ES-I3 (cell line): ENCODE measurements around the gene TMEM225B.

Experiments
- H3K36me3 ChIP-seq: 2 replicates; pipeline ENCODE4 v1.6.1; 2013; ENCODE audit warnings: mild to moderate bottlenecking, low read length, control low read depth, moderate library complexity; ENCODE audit not compliant: insufficient read depth
- H3K4me1 ChIP-seq: 2 replicates; pipeline ENCODE4 v1.6.1; 2013; ENCODE audit warnings: mild to moderate bottlenecking, control low read depth, low read length; ENCODE audit not compliant: insufficient read depth
- H3K9ac ChIP-seq: 2 replicates; pipeline ENCODE4 v1.6.1; 2013; ENCODE audit warnings: low read depth, mild to moderate bottlenecking, low read length, moderate library complexity
- H3K9me3 ChIP-seq: 2 replicates; pipeline ENCODE4 v1.6.1; 2013; ENCODE audit warnings: mild to moderate bottlenecking, low read length, moderate library complexity; ENCODE audit not compliant: control insufficient read depth, insufficient read depth

Gene TMEM225B

DNA sequence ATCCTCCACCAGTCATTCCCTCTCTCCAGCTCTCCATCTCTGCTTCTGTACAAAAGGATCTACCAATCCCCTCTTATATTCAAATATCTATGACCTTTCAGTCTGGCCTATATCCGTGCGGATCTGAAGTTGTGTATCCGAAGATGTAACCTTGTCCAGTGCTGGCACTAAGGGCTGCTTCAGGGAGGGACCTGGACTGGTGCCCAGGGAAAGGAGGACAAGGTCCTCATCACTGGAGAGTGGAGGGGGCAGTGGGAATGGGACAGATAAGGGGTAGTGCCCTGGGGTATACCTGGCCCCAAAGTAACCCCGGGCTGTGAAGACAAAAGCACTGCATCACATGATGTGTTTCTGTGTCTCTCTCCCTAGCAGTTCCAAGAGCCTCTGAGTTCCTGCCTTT lies 1.8 kb downstream of the TMEM225B start:
- Histone ChIP-seq H3K36me3 (no peaks in the 10 kb centered on the region), H3K9ac (no peak overlapping the region), H3K9me3 (no peaks in the 10 kb centered on the region), H3K4me1 (no peaks in the 10 kb centered on the region)

DNA sequence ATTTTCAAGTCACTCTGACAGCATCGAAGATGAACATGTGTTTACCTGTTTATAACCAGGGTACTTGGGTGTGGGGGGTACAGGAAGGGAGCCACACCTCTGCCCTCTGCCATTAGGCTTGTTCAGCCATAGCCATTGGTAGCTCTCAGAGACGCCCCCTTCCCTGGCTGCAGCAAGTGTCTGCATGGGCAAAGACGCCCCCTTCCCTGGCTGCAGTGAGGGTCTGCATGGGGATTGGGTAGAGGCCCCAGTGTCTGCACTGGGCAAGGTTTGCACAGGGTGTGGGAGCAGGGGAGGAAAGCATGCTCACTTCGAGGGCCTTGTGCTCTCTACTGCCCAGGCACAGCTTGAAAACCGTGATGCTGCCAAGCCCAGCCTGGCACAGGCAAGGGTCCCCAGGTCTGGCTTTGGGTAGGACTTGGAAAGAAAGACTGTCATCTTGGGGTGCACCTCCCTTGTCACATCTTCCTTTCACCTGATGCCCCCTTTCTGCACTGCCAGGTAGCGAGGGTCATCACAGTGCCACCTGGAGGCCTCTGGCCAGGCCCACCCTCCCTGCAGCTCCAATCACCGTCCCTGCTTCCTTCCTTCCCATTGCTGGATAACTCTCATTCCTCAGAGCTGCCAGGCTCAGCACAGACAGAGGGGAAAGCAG lies 3.7 kb downstream of the TMEM225B start:
- Histone ChIP-seq H3K9me3 (no peaks in the 10 kb centered on the region), H3K9ac (no peak overlapping the region), H3K4me1 (no peaks in the 10 kb centered on the region), H3K36me3 (no peaks in the 10 kb centered on the region)

DNA sequence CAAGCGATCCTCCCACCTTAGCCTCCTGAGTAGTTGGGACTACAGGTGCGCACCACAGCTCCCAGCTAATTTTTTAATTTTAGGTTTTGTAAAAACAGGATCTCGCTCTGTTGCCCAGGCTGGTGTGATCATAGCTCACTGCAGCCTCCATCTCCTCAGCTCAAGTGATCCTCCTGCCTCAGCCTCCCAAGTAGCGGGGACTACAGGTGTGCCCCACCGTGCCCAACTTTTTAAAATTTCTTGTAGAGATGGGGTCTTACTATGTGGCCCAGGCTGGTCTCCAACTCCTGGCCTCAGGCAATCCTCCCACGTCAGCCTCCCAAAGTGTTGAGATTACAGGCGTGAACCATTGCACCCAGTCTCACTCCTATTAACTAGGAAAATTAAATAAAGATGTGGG lies 7.5 kb downstream of the TMEM225B start:
- H3K36me3 ChIP-seq: no peaks in the 10 kb centered on the region
- no peaks in the 10 kb centered on the region for H3K9me3 ChIP-seq
- H3K9ac ChIP-seq: no peak overlapping the region
- H3K4me1 ChIP-seq: no peaks in the 10 kb centered on the region

DNA sequence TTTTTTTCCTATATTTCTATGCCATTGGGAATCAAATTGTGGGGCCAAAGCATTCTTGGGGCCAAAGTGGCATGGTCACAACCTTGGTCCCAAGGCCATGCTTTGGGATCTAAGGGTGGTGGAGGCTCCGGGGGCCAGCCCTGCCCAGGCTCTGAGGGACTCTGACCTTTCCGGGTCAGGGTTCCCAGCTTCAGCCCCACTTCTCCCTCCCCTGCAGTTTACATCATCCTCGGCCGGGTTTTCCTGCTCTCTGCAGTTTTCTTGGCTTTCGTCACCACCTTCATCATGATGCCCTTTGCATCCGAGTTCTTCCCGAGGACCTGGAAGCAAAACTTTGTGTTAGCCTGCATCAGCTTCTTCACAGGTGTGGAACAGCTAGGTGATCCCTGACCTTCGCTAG lies 8.5 kb downstream of the TMEM225B start:
- no peaks in the 10 kb centered on the region for H3K4me1 ChIP-seq
- no peak overlapping the region for H3K9ac ChIP-seq
- no peaks in the 10 kb centered on the region for H3K9me3 ChIP-seq
- no peaks in the 10 kb centered on the region for H3K36me3 ChIP-seq

DNA sequence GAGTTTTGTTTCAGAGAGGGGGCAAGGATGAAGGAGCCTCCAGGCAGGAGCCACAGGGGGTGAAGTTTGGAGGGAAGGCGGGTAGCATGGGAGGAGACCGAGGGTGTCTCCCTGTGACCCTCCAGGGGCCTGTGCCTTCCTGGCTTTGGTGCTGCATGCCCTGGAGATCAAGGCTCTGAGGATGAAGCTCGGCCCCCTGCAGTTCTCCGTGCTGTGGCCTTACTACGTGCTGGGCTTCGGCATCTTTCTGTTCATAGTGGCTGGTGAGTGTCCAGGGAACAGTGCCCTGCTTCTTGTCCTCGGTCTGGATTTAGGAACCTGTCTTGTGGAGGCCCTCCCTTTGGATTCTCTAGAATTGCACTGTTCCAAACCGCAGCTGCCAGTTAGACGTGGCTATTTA lies 9.5 kb downstream of the TMEM225B start:
- no peak overlapping the region for H3K9ac ChIP-seq

DNA sequence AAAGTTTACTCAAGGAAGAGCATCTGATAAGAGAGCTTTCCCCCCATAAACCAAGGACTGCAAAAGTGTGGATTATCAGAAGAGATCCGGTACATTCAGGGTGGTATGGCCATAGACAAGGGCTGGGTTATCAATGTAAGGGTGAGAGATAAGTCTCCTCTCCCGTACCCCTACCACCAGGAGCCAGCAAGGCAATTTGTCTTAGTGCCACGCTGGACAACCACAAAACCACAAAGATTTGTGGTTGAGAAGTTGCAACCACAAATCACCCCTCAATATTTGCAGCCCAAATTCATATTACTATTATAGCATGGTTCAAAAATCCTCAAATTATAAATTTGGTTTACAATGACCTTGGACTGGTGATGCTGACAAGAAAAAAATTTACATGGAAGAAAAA lies 16.4 kb downstream of the TMEM225B start:
- no peaks in the 10 kb centered on the region for H3K9me3 ChIP-seq
- H3K4me1 ChIP-seq: 0 out of 2 replicates have a peak, but pooled peaks cover 2% of the 10 kb centered on the region
- H3K36me3 ChIP-seq: peaks cover 10% of the 10 kb centered on the region
- no peak overlapping the region for H3K9ac ChIP-seq

More for the DNA sequence above, 9.5 kb downstream of the TMEM225B start:
- no peaks in the 10 kb centered on the region for H3K4me1 ChIP-seq
- no peaks in the 10 kb centered on the region for H3K36me3 ChIP-seq
- no peaks in the 10 kb centered on the region for H3K9me3 ChIP-seq

DNA sequence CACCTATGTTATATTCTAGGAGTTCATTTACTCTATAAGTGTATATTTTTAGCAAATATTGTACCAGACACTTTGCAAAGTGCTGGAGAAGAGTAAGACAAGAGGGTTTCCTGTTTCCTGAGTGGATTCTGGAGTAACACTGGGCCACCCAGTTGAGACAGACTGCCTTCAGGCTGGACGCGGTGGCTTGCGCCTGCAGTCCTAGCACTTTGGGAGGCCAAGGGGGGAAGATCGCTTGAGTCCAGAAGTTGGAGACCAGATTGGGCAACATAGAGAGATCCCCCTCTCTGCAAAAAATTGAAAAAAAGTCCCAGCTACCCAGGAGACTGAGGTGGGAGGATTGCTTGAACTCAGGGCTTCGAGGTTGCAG lies 17.9 kb downstream of the TMEM225B start:
- Histone ChIP-seq H3K9ac (peak overlapping the region; percentile 72; the same call in 1 of the 2 replicates), H3K36me3 (peaks cover 22% of the 10 kb centered on the region), H3K9me3 (no peaks in the 10 kb centered on the region), H3K4me1 (0 out of 2 replicates have a peak, but pooled peaks cover 2% of the 10 kb centered on the region)

DNA sequence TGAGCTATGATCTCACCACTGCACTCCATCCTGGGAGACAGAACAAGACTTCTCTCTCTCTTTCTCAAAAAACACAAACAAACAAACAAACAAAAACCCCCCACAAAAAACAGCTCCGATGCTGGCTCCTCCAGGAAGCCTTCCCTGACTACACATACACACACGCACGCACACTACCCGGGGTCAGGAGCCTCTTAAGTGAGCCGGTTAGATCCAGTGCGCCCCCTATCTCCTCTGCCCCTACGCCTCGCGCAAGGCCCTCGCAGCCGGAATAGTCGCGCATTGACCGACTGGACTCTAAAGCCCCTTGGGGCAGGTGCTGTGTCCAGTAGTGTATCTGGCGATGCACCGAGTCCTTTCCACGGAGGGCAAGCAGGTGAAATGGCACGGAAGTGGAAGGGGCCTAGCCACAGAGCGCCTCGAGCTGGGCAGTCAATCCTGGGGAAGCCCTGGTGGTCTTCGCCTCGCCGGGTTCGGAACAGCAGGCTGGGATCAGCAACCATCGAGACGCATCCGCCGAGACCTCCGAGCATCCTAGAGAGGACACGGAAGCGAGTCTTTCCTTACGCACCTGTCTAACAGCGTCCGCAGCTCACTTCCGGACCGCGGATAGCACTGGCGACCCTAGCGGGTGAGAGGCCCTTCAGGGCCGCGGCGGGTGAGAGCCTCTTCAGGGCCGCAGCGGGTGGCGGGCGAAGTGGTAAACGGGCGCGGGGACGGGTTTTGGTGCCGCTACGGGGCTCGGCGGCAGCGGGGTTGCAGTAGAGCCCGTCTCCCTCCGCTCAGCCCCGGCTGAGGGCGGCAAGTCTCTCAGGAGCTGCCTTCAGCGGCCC lies 18.5 kb downstream of the TMEM225B start, which contains the start of gene ZSCAN25:
ZSCAN25 (plus strand) TSS at position 588 of the 833 bp plus-strand sequence. CDS start 2,661 bp downstream, outside the sequence.
- Histone ChIP-seq H3K9me3 (no peaks in the 10 kb centered on the region), H3K36me3 (peaks cover 22% of the 10 kb centered on the region), H3K4me1 (0 out of 2 replicates have a peak, but pooled peaks cover 2% of the 10 kb centered on the region), H3K9ac (peak within 1 kb of the TSS; percentile 72)

DNA sequence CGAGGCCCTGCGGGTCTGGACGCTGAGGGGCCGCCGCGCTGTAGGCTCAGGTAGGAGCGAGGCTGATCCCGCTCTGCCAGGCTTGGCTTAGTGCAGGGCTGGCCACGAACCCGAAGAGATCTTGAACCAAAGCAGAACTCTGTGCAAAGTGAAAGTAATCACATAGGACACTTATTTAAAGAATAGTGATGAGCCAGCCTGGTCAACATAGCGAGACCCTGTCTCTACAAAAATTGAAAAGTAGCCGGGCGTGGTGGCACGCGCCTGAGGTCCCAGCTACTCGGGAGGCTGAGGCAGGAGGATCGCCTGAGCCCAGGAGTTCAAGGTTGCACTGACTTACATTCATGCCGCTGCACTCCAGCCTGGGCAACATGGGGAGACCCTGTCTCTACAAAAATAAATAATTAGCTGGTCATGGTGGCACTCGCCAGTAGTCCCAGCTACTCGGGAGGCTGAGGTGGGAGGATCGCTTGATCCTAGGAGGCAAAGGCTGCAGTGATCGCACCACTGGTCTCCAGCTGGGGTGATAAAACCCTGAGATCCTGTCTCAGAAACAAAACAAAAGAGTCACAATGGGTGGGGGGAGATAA lies 19.2 kb downstream of the TMEM225B start:
- Histone ChIP-seq H3K4me1 (0 out of 2 replicates have a peak, but pooled peaks cover 2% of the 10 kb centered on the region), H3K36me3 (peaks cover 24% of the 10 kb centered on the region), H3K9me3 (no peaks in the 10 kb centered on the region), H3K9ac (peak overlapping the region; percentile 72)

DNA sequence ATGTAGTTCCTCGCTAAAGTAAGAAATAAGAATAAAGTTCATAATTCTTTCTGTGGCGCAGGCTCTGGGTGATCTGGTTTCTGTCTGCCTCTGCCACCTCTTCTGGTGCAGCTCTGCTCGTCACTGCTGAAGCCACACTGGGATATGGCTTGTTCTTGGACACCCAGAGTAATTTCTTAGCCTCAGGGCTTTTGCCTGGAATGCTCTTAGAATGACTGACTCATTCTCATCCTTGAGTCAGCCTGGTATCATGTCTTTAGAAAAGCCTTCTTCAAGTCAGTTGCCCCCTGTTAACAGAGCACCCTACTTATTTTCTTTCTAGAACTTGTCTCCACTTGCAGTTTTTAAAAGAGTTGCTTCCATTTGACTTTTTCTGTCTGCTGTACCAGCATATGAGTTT lies 20.7 kb downstream of the TMEM225B start:
- Histone ChIP-seq H3K4me1 (0 out of 2 replicates have a peak, but pooled peaks cover 2% of the 10 kb centered on the region), H3K9me3 (no peaks in the 10 kb centered on the region), H3K36me3 (peaks cover 32% of the 10 kb centered on the region), H3K9ac (no peak overlapping the region)

DNA sequence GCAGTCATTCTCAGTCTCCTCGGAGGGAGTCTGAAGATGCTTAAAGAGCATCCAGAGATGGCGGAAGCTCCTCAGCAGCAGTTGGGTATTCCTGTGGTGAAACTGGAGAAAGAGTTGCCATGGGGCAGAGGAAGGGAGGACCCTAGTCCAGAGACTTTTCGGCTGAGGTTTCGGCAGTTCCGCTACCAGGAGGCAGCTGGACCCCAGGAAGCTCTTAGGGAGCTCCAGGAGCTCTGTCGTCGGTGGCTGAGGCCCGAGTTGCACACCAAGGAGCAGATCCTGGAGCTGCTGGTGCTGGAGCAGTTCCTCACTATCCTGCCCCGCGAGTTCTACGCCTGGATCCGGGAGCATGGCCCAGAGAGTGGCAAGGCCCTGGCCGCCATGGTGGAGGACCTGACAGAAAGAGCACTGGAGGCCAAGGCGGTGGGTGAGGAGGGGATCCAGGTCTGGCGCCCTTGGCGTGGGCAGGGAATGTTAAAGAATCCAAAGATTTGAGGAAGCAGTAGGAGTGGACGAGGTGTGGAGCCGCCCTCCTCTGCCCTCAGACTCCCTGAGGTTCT lies 21.6 kb downstream of the TMEM225B start:
- no peak overlapping the region for H3K9ac ChIP-seq
- H3K36me3 ChIP-seq: peaks cover 40% of the 10 kb centered on the region
- no peaks in the 10 kb centered on the region for H3K9me3 ChIP-seq
- 0 out of 2 replicates have a peak, but pooled peaks cover 2% of the 10 kb centered on the region for H3K4me1 ChIP-seq

DNA sequence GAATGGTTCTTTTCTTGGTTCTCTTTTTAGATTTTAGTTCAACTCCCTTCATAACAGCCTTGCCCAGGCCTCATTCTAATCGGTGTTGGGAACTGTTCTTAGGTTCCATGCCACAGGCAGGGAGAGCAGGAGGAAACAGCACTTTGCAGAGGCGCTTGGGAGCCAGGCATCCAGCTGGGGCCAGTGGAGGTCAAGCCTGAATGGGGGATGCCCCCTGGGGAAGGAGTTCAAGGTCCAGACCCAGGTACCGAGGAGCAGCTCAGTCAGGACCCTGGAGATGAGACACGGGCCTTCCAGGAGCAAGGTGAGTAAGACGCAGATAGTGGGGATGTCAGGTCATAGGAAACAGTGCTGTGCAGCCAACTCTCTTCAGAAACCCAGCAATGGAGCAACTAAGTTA lies 23.2 kb downstream of the TMEM225B start:
- H3K9me3 ChIP-seq: no peaks in the 10 kb centered on the region
- peaks cover 50% of the 10 kb centered on the region for H3K36me3 ChIP-seq
- H3K9ac ChIP-seq: no peak overlapping the region
- 0 out of 2 replicates have a peak, but pooled peaks cover 2% of the 10 kb centered on the region for H3K4me1 ChIP-seq

DNA sequence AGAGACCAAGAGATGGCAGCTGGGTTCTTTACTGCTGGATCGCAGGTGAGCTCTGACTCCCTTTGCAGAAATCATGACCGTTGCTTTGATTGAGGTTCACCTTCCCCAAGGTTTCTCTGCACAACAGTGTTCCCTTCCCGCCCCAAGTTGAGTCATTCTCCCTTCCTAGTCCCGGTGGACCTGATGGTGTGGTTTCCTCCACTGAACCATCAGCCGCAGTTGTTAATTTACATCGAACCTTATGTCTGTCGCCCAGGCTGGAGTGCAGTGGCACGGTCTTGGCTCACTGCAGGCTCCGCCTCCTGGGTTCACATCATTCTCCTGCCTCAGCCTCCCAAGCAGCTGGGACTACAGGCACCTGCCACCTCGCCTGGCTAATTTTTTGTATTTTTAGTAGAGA lies 24.5 kb downstream of the TMEM225B start:
- H3K4me1 ChIP-seq: 0 out of 2 replicates have a peak, but pooled peaks cover under 1% of the 10 kb centered on the region
- H3K9ac ChIP-seq: no peak overlapping the region
- H3K36me3 ChIP-seq: peaks cover 55% of the 10 kb centered on the region
- no peaks in the 10 kb centered on the region for H3K9me3 ChIP-seq

DNA sequence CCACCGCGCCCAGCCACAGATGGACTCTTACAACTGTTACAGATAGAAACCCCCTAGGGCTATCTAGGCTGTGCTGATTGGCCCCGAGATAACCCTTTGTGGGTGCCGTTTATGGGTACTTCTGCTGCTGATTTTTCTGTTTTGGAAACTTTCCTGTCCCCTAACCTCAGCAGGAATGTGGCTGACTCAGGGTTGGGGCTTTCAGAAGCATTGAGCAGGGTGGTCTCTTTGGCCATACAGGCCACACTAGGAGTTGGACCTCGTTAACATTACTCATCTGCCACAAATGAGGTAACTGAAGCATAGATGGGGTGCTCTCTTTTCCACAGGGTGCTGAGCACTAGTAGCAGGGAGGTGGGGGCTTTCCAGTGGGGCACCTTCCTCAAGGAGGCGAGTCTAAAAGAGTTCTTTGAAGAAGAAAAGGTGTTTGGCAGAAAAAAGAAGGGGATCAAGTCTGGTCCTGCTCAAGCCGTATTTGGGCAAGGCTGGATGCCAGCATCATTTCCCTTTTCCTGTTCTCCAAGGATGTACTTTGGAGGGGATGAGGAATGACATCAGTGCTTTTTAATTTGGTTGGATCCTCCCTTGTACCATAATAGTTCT lies 25.1 kb downstream of the TMEM225B start:
- Histone ChIP-seq H3K36me3 (peaks cover 60% of the 10 kb centered on the region), H3K9ac (no peak overlapping the region), H3K4me1 (no peaks in the 10 kb centered on the region), H3K9me3 (no peaks in the 10 kb centered on the region)
